Measurements from ENCODE around the gene NSDHL. TPM values are rescaled to one million over a fixed set of nuclear protein-coding genes. Genes with fewer than 3 reads are reported as not detected.
"Not testable (repeated sequence)": the region's sequence is repeated elsewhere in the genome, so short reads cannot be mapped to it uniquely, and the experiment has no call there.

The NSDHL gene
- polyA plus RNA-seq, 1 donor = 24.1 TPM

- no peak for DNase-seq
Observed at GRCh38 chrX:152892999-152893891, 62.4 kb downstream of the NSDHL start.

- DNase-seq = no peak
Observed at GRCh38 chrX:152893980-152894610, 63.2 kb downstream of the NSDHL start.

DNA sequence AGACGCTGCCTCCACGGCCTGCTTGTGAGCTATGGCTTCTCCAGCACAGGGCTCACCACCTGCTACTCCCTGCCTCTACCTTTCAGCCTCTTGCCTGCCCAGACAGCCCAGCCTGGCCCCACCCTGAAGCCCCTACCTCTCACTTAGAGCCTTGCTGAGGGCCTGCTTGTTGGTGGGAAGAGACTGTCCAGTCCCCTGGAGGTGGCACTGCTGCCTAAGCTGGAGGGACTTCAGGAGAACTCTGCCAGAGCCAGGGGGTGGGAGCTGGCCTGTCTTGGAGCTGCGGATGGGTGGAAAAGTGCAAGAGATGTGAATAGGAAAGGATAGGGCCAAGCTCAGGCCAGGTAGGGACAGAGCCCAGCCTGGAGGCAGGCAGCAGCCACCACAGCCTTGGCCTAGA lies 64.3 kb downstream of the NSDHL start:
- no peak for DNase-seq

DNA sequence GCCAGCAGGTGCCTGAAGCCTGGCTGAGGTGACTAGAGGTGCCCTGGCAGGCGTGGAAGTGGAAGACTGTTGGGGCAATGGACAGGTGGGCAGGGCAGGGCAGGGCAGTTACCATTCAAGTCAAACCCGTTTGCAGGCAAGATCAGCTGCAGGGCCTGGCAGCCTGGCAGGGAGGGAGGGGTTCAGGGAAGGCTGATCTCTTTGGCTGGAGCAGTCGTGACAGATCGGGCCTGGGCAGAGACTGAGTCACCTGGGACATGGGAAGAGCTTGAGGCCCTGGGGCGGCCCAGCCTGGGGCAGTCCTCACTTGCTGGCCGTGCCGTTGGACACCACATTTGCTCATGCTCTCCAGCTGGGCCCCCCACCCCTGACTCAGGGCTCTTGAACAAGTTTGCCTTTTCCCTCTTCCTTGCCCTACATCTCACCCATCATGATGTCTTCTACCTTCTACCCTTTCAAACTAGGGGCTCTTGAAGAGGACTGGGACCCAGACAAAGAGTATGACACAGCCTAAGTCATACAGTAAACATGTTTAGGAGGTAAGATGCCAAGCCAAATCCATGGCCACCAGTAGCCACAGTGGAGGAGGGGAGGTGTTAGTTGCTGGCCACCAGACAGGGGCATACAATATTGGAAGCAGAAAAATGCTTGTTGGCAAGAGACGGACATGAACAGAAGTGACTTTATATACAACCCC lies 65.0 kb downstream of the NSDHL start:
- DNase-seq = no peak

DNA sequence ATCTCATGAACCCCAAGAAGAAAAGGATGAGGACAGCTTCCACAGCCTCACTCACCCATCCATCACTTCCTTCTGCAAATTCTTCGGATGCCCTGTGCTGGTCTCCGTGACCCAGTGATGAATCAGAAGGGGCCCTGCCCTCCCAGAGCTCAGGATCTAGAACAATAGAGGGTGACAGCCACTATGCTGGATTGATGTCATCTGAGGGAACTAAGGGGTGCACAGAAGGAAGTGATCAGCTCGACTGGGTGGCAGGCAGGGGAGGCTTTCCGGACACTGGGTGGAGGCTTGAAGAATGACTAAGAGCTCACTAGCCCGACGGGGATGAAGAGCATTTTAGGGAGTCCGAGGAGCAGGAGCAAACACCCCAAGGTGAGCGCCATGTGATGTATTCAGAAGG lies 65.6 kb downstream of the NSDHL start:
- DNase-seq = no peak

GRCh38 chrX:152897222-152898131 lies 66.6 kb downstream of the NSDHL start, which contains the start of gene ZNF185:
Gene ZNF185, plus strand, starts transcription at chrX:152898067. Its CDS starts 16,423 bp downstream, at chrX:152914490.
- DNase-seq = peak; percentile 54

GRCh38 chrX:152898442-152898841 lies 67.6 kb downstream of the NSDHL start:
- no peak for DNase-seq

GRCh38 chrX:152899111-152899873 lies 68.4 kb downstream of the NSDHL start:
- DNase-seq = no peak

DNA sequence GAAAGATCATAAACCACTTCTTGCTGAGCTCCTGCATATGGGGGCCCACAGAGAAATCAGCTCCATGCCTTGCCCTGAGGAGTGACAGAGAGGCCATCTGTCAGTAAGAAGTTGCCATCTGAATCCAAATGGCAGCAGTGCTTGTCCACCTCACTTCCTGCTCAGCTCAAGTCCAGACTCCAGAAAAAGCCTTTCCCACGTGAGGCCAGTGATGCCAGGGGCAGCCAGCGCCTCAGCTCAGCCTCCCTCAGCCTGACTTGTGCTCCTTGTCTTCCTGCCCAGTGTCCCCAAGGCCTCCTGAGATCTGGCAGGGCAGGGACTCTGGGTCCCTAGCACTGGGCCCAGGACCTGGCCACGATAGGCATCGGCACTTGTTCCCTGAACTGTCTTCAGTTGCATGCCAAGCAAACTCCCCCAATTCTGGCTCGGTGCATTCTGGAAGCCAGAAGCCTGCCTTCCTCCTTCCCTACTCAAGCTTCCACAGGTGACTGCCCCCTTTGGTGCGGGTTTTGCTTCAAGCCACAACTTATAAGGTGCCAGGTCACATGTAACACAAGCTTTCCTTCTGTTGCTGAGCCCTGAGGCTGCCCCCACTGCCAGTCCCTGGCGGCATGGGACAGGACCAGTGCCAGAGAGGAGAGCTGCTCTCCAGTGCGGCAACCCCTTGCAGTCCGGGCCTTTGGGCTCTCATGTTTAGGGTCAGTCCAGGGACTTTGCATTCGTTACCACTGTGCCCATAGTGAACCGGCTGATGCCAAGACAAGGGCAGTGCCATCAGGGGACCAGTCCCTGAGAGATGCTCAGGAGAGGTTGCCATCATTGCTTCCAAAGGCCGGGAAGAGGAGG lies 69.2 kb downstream of the NSDHL start:
- DNase-seq = no peak

DNA sequence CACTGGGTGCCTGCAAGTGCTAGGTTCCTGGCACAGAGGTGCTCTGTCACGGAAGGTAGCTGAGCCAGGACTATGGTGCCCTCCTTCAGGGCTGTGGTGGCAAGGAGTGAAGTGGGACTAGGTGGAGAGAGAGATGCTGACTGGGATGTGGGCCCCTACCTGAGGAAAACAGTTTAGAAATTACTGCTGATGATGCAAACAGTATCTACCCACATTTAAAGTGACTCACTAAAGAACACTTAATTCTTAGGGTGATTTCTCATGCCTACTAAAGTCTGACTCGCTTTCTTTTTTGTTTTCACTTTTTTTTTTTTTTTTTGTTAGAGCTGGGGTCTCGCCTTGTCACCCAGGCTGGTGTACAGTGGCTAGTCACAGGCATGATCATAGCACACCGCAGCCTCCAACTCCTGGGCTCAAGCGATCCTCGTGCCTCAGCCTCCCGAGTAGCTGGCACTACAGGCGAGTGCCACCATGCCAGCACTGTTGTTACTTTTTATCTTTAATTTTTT lies 70.1 kb downstream of the NSDHL start:
- no peak for DNase-seq

DNA sequence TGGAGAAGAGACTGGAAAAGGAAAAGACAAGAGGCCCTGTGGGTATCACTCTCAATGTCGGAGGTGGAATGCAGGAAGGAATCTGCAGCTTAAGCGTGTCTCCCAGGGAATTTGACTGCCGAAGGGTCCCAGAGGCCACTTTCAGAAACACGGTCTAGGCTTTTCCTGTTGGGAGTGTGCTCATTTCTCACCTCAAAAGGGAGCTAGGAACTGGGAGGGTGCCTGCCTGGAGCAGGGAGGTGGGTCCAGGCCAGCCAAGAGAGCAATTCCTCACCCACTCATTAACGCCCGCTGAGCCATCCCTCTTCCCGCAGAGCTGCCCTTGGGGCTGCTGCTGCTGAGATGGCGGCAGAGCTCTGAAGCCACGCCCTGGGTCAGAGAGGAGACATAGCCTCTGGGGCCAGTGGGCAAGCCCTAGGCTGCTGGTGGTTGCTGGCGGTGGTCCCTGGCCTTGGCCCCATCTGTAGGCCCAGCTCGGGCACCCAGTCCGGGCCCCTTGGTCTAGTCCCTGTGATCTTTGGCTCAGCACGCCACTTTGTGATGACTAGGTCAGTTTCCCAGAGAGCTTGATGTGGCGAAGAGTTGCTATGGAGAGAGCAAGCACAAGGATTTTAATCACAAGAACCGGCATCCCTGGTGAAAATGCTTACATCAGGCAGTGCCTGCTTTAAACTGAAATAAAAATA lies 71.1 kb downstream of the NSDHL start:
- no peak for DNase-seq

DNA sequence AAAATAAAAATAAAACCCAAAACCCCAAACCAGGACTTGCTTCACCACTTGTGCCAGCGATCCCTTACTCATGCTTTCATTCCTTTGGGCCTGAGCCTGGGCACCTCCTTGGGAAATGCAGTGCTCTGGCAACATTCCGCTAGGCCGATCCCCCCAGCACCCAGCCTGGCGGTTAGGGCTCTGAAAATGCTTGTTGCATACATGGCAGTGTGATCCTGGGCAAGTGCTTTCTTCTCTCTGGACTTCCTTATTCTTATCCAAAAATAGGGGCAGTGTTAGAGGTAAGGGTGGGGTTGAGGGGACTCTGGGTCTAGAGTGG lies 71.6 kb downstream of the NSDHL start:
- DNase-seq = no peak

- DNase-seq = no peak
Observed at GRCh38 chrX:152903589-152903988, 72.7 kb downstream of the NSDHL start.

DNA sequence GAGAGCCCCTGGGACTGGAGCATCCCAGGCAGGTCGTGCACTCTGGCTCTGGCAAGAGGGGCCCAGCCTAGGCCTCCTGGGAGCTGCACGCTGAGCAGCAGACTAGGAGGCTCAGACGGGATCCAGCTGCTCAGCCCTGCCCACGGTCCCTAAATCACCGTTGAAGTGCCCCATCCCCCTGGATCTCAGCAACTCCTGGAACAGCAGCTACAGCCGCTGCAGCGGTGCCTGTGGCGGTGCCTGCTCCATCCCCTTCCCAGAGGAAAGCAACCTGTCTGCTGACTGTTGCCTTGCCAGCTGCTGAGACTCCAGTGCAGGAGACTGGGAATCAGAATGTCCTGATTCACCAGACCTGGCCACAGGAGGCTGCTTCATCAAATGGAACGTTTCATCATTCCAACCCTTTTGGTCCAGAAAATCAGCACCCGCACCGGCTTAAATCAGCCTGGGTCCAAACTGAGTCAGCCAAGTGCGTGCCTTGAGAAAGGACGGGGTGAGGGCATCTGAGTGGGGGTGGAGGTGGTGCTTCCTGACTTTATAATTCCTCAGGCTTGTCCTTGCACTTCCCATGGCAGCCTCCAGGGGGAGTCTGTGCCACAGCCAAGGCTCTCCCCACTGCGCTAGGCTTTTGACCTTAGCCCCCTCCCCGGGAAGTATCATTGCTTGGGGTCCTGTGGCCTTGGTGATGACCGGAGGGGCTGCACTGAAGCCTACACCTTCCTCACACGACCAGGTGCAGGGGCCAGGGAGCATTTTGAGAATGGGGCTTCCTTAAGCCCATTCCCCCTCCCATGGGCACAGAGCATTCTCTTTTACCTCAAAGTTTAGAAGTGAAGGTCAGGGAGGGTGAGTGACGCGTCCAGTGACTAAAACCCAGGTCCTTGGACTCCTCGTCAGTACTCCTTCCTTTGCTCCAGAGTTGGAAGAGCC lies 73.6 kb downstream of the NSDHL start:
- DNase-seq = peak; percentile 40

- no peak for DNase-seq
Observed at GRCh38 chrX:152905081-152905420, 74.2 kb downstream of the NSDHL start.

DNA sequence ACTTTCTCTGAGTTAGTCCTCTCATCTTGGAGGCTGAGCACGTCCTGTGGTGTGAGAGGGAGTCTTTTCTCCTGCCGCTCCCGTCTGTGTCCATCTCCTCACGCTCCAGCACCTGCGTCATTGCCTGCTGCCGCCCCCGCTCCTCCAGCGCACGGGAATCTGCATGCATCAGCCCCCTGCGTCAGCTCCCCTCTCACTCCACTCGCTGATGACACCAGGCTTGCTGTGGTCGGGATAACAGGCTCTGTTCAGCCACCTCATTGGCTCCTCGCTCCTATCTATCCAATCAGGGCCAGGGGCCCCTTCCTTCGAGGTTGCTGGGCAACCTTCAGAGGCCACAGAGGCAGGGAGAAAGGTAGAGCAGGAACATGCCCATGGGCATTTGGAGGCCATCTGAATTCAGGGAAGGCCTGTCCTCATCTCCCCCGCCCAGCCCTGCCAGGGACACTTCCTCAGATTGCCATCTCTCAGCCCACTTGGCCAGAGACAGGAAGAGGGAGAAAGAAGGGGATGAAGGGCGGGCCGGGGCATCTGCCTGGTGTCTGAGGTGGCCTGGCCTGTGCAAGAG lies 76.3 kb downstream of the NSDHL start:
- peak; percentile 46 for DNase-seq

DNA sequence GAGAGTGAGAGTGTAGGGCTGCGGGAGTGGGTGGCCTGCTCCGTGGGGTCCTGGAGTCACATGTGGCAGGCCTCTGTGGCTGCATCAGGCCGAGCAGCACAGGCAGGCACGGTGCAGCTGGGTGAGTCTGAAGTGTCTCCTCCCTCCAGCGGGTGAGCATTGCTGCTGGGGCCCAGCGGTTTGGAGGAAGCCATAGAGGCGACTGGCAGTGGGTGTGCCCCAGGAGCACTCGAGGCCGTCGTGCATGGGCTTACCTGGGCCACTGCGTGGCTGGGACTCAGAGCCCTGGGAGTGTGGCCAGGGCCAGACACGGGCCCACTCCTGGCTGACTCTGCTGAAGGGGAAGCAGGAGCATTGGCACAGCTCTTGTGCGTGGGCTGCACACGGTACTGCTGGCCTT lies 77.6 kb downstream of the NSDHL start:
- no peak for DNase-seq

GRCh38 chrX:152910018-152910417 lies 79.2 kb downstream of the NSDHL start:
- not testable (repeated sequence) for DNase-seq
